Astrocyte (in vitro differentiated cells and primary cell): ENCODE results near the gene LGALSL. TPM values are rescaled to one million over a fixed set of nuclear protein-coding genes. Genes with fewer than 3 reads are reported as not detected.

Experiments
- DNase-seq: peaks from one replicate; pipeline ENCODE4 v3.0.0-alpha.2; 2010; ENCODE audit warnings: low read depth
- FAIRE-seq: peaks from 2 replicates; lab custom pipeline; 2011; peaks lifted over from hg19 to GRCh38; lab: Jason Lieb, UNC
- H2AFZ ChIP-seq: 2 replicates; pipeline ENCODE4 v1.6.0; 2012; ENCODE audit warnings: low read depth, low read length, inconsistent platforms
- H3K27ac ChIP-seq: 2 replicates; pipeline ENCODE4 v1.5.1; 2011; ENCODE audit warnings: low read depth, low read length, inconsistent platforms
- H3K27me3 ChIP-seq: 2 replicates; pipeline ENCODE4 v1.6.0; 2011; ENCODE audit warnings: low read length, inconsistent platforms; ENCODE audit not compliant: insufficient read depth
- H3K36me3 ChIP-seq: 2 replicates; pipeline ENCODE4 v1.5.1; 2011; ENCODE audit warnings: low read length, inconsistent platforms; ENCODE audit not compliant: insufficient read depth
- H3K4me1 ChIP-seq: 2 replicates; pipeline ENCODE4 v1.5.1; 2011; ENCODE audit warnings: low read length, inconsistent platforms; ENCODE audit not compliant: insufficient read depth
- H3K4me2 ChIP-seq: 2 replicates; pipeline ENCODE4 v1.6.0; 2012; ENCODE audit warnings: low read length, inconsistent platforms
- H3K4me3 ChIP-seq: 2 replicates; pipeline ENCODE4 v1.5.1; 2011; ENCODE audit warnings: low read depth, mild to moderate bottlenecking, low read length, inconsistent platforms; ENCODE audit not compliant: insufficient read depth
- H3K79me2 ChIP-seq: 2 replicates; pipeline ENCODE4 v1.6.0; 2012; ENCODE audit warnings: mild to moderate bottlenecking, low read length, inconsistent platforms; ENCODE audit not compliant: insufficient read depth
- H3K9ac ChIP-seq: 2 replicates; pipeline ENCODE4 v1.6.0; 2012; ENCODE audit warnings: mild to moderate bottlenecking, low read length, inconsistent platforms
- H3K9me3 ChIP-seq: 2 replicates; pipeline ENCODE4 v1.5.1; 2012; ENCODE audit warnings: low read depth, mild to moderate bottlenecking, low read length, inconsistent platforms; ENCODE audit not compliant: insufficient read depth
- H4K20me1 ChIP-seq: 2 replicates; pipeline ENCODE4 v1.6.0; 2012; ENCODE audit warnings: low read length, inconsistent platforms; ENCODE audit not compliant: insufficient read depth
- H3K27ac Mint-ChIP-seq: one replicate; pipeline ENCODE4 v1.8.0; 2021; ENCODE audit warnings: mild to moderate bottlenecking, mixed read lengths; ENCODE audit not compliant: unreplicated experiment
- H3K27me3 Mint-ChIP-seq: one replicate; pipeline ENCODE4 v1.8.0; 2021; ENCODE audit warnings: low read depth, mixed read lengths; ENCODE audit not compliant: unreplicated experiment
- H3K36me3 Mint-ChIP-seq: one replicate; pipeline ENCODE4 v1.8.0; 2021; ENCODE audit warnings: low read depth, mixed read lengths; ENCODE audit not compliant: unreplicated experiment
- H3K4me1 Mint-ChIP-seq: one replicate; pipeline ENCODE4 v1.8.0; 2021; ENCODE audit warnings: low read depth, mixed read lengths; ENCODE audit not compliant: unreplicated experiment
- H3K4me3 Mint-ChIP-seq: one replicate; pipeline ENCODE4 v1.8.0; 2021; ENCODE audit warnings: mild to moderate bottlenecking, moderate library complexity, mixed read lengths; ENCODE audit not compliant: unreplicated experiment
- H3K9me3 Mint-ChIP-seq: one replicate; pipeline ENCODE4 v1.8.0; 2021; ENCODE audit warnings: mild to moderate bottlenecking, mixed read lengths; ENCODE audit not compliant: unreplicated experiment
- EZH2 ChIP-seq: IDR thresholded peaks from 2 replicates; pipeline ENCODE4 v1.6.1; 2012; ENCODE audit warnings: mild to moderate bottlenecking, low read length, inconsistent platforms; ENCODE audit not compliant: insufficient read depth
- total RNA-seq: library from RNA; stranded (reverse); gene quantifications from 2 replicates; pipeline ENCODE4 v1.2.1, GENCODE V29; 2021
- TF ChIP-seq, protein P1 (sequence below): IDR thresholded peaks from 2 replicates; pipeline ENCODE4 v1.5.1; 2011; ENCODE audit warnings: low read depth, mild to moderate bottlenecking, inconsistent platforms, low read length, moderate library complexity; ENCODE audit not compliant: insufficient read depth

Gene LGALSL
- total RNA-seq, 1 donor from 2014 or later, result 14.0 TPM

DNA sequence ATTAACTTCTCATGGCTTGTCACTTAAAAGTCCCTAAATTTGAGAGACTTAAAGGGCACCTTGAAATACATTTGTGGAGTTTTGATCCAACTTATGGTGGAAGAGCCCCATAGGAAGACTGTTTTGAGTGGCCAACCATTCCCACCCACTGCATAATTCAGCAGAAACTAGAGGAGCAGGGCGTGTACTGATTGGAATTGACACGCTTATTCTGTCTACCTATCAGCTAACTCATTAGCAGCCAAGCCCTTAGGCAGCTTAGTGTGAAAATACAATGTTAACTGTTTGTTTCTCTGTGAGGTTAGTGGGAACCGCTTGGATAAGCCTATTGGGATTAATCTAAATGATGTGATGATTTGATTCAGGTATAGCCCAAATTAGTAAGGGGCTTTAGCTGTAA lies 6.4 kb downstream of the LGALSL start:
- Mint-ChIP-seq H3K4me3 (no peak overlapping the region), H3K27me3 (no peaks in the 10 kb centered on the region), H3K9me3 (no peaks in the 10 kb centered on the region), H3K36me3 (peaks cover 4% of the 10 kb centered on the region), H3K27ac (no peak overlapping the region), H3K4me1 (no peaks in the 10 kb centered on the region)
- TF ChIP-seq, protein P1, sequence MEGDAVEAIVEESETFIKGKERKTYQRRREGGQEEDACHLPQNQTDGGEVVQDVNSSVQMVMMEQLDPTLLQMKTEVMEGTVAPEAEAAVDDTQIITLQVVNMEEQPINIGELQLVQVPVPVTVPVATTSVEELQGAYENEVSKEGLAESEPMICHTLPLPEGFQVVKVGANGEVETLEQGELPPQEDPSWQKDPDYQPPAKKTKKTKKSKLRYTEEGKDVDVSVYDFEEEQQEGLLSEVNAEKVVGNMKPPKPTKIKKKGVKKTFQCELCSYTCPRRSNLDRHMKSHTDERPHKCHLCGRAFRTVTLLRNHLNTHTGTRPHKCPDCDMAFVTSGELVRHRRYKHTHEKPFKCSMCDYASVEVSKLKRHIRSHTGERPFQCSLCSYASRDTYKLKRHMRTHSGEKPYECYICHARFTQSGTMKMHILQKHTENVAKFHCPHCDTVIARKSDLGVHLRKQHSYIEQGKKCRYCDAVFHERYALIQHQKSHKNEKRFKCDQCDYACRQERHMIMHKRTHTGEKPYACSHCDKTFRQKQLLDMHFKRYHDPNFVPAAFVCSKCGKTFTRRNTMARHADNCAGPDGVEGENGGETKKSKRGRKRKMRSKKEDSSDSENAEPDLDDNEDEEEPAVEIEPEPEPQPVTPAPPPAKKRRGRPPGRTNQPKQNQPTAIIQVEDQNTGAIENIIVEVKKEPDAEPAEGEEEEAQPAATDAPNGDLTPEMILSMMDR, result no peak
- TF ChIP-seq EZH2, result no peak
- Histone ChIP-seq H3K79me2 (no peaks in the 10 kb centered on the region), H2AFZ (no peak overlapping the region), H3K9me3 (no peaks in the 10 kb centered on the region), H3K27me3 (no peaks in the 10 kb centered on the region), H3K4me3 (no peak overlapping the region), H3K4me2 (no peak overlapping the region), H3K27ac (no peak overlapping the region), H3K36me3 (no peaks in the 10 kb centered on the region), H4K20me1 (no peaks in the 10 kb centered on the region), H3K4me1 (no peaks in the 10 kb centered on the region), H3K9ac (no peak overlapping the region)
- no peak for DNase-seq
- no peak for FAIRE-seq

DNA sequence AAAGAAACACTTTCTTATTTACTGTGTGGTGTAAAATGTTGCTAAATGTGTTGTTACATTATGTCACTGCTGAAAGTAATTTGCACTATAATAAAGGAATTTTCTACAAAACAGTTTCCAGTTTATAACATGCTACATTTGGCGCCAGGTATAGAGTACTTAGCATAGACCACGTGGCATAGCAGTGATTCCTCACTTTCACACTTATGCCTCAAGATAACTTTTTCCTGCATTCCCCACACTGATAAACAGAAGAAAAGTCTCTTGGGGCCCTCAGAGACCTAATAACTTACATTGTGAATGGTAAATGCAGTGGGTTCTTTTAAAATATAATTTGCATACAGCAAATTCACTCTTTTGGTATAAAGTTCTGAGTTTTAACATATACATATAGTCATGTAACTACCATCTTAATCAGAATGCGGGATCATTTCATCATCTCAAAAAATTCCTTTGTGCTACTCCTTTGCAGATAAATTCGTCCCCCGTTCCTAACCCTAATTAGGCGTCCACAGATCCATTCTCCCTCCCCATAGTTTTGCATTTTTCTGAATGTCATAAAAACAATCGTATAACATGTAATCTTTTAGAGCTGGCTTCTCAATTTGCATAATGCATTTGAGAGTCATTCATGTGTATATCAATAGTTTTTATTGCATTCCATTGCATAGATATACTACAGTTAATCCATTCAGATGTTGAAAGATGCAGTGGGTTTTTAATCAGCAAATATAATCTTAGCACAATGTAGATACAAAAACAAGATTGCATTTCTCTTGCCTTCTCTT lies 7.5 kb downstream of the LGALSL start:
- H3K4me1 ChIP-seq, result no peaks in the 10 kb centered on the region
- no peak overlapping the region for H3K4me3 Mint-ChIP-seq
- TF ChIP-seq, protein P1, result no peak
- no peak for TF ChIP-seq EZH2
- peaks cover 4% of the 10 kb centered on the region for H3K36me3 Mint-ChIP-seq
- no peak overlapping the region for H3K4me3 ChIP-seq
- H3K36me3 ChIP-seq, result no peaks in the 10 kb centered on the region
- no peaks in the 10 kb centered on the region for H4K20me1 ChIP-seq
- no peaks in the 10 kb centered on the region for H3K9me3 ChIP-seq
- H3K27me3 Mint-ChIP-seq, result no peaks in the 10 kb centered on the region
- no peaks in the 10 kb centered on the region for H3K9me3 Mint-ChIP-seq
- no peaks in the 10 kb centered on the region for H3K79me2 ChIP-seq
- no peak overlapping the region for H3K27ac Mint-ChIP-seq
- H2AFZ ChIP-seq, result no peak overlapping the region
- H3K27ac ChIP-seq, result no peak overlapping the region
- H3K4me1 Mint-ChIP-seq, result no peaks in the 10 kb centered on the region
- FAIRE-seq (no peak), DNase-seq (no peak)
- no peaks in the 10 kb centered on the region for H3K27me3 ChIP-seq
- H3K4me2 ChIP-seq, result no peak overlapping the region
- no peak overlapping the region for H3K9ac ChIP-seq

DNA sequence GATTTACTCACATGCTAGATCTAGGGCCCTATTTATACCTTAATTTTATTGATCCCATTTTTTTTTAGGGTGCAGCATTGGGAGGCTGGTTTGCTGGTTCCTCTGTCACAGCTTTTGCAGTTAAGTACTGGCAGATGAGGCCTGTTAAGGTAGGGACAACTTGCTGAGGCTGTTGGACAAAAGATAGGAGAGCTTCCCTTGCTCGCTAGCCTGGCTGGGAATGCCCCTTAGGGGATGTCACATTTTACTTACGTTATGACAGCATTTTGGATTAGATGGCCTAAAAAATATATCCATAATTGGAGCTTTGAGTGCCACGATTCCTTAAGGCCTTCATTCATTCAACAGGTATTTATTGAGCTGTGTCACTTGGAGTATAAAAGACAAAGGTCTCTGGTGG lies 8.2 kb downstream of the LGALSL start:
- H3K4me3 ChIP-seq, result no peak overlapping the region
- FAIRE-seq (no peak), DNase-seq (no peak)
- no peak overlapping the region for H3K4me2 ChIP-seq
- no peaks in the 10 kb centered on the region for H3K79me2 ChIP-seq
- Mint-ChIP-seq H3K27ac (no peak overlapping the region), H3K36me3 (peaks cover 4% of the 10 kb centered on the region), H3K27me3 (no peaks in the 10 kb centered on the region), H3K4me3 (no peak overlapping the region), H3K9me3 (no peaks in the 10 kb centered on the region), H3K4me1 (no peaks in the 10 kb centered on the region)
- H3K4me1 ChIP-seq, result no peaks in the 10 kb centered on the region
- H2AFZ ChIP-seq, result no peak overlapping the region
- H3K27me3 ChIP-seq, result no peaks in the 10 kb centered on the region
- H4K20me1 ChIP-seq, result no peaks in the 10 kb centered on the region
- H3K36me3 ChIP-seq, result no peaks in the 10 kb centered on the region
- H3K9ac ChIP-seq, result no peak overlapping the region
- H3K27ac ChIP-seq, result no peak overlapping the region
- no peaks in the 10 kb centered on the region for H3K9me3 ChIP-seq
- no peak for TF ChIP-seq EZH2
- TF ChIP-seq, protein P1, result no peak
